Measurements from ENCODE around the gene PLXNA2.
A peak's percentile ranks its signal among the peaks of the same experiment; 100 is the strongest.

Gene PLXNA2

DNA sequence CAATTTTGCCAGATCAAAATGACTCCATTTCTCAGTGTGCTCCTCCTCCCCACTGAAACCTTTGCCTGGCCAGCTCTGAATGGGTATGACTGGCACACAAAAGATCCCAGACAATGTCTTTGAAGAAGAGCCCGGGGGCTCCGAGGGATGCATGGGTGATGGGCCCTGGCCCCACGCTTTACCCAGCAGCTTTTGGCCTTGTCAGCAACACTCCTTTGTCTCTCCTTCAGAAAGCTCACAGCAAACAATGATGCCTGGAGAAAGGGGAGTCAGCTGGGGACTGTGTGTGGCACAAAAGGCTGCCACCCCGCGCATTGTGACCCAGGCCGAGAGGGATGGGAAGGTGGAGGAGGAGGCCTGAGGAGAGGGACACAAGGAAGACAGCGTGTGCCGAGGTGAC, 45.9 kb downstream of the PLXNA2 start:
- Histone ChIP-seq H3K4me3 (ENCODE audit: low read length in 2 of 2) (no peak overlapping the region), H4K8ac (ENCODE audit: low read depth, low read length) (no peak overlapping the region), H3K4me2 (ENCODE audit: insufficient read depth, low read length, poor library complexity, severe bottlenecking) (no peak overlapping the region), H3K27ac (replicated peaks; ENCODE audit: low read length) (peak overlapping the region; percentile 35), H3K18ac (ENCODE audit: low read length) (no peak overlapping the region), H2BK15ac (ENCODE audit: low read length) (no peak overlapping the region), H2AK5ac (ENCODE audit: low read depth, low read length) (no peak overlapping the region), H3K4ac (ENCODE audit: low read length) (no peak overlapping the region), H3K23ac (ENCODE audit: low read depth, low read length, poor library complexity) (no peak overlapping the region), H3K14ac (ENCODE audit: low read length) (no peak overlapping the region), H2BK5ac (ENCODE audit: low read length) (no peak overlapping the region), H2BK120ac (ENCODE audit: low read depth, low read length) (no peak overlapping the region), H4K91ac (ENCODE audit: low read depth, low read length, poor library complexity) (no peak overlapping the region), H3K36me3 (replicated peaks in 1 of 2; ENCODE audit: control insufficient read depth in 2 of 2, insufficient read depth in 2 of 2, low read length in 2 of 2) (no peaks in the 10 kb centered on the region), H2AFZ (ENCODE audit: low read length) (peak overlapping the region; percentile 1), H3K27me3 (ENCODE audit: control insufficient read depth in 3 of 3, insufficient read depth in 3 of 3, low read depth in 1 of 3, low read length in 3 of 3) (no peaks in the 10 kb centered on the region), H3K79me1 (ENCODE audit: low read depth, low read length) (no peaks in the 10 kb centered on the region), H2BK12ac (ENCODE audit: low read length) (no peak overlapping the region), H3K9ac (ENCODE audit: low read depth, low read length, poor library complexity) (no peak overlapping the region), H3K9me3 (replicated peaks in 1 of 2; ENCODE audit: control insufficient read depth in 2 of 2, insufficient read depth in 1 of 2, low read depth in 1 of 2, low read length in 2 of 2) (no peaks in the 10 kb centered on the region), H3K4me1 (ENCODE audit: control insufficient read depth in 2 of 2, insufficient read depth in 1 of 2, low read depth in 1 of 2, low read length in 2 of 2) (peaks cover 19 to 29% of the 10 kb centered on the region in 2 donors)
- no CpG with 5 or more reads among the region's 8 CpGs for WGBS, 2 donors (ENCODE audit: extremely low coverage in 2 of 2, insufficient read length in 2 of 2, insufficient replicate concordance in 1 of 2)
- DNase-seq (ENCODE audit: low spot score), result peak; percentile 59

DNA sequence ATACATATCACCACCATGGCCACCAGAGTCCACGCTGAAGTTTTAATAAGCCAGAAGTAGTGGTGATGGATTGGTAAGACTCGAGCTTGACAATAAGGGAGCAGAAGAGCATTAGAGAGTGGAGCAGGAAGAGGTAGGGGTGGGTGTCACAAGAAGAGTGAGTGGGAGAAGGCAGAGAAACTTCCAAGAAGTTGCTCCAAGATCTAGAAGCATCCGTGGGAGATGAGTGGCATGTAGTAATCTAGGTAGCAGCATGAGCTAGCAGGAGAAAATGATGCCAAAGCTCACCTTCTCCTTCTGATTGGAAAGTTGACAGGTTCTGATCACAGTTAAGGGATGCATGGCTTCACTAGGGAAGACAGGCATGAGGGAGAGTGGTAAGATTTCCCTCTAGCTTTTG, 49.2 kb downstream of the PLXNA2 start:
- Histone ChIP-seq H3K9ac (ENCODE audit: low read depth, low read length, poor library complexity) (no peak overlapping the region), H3K27ac (replicated peaks; ENCODE audit: low read length) (no peak overlapping the region), H3K4me1 (ENCODE audit: control insufficient read depth in 2 of 2, insufficient read depth in 1 of 2, low read depth in 1 of 2, low read length in 2 of 2) (peaks cover 15 to 17% of the 10 kb centered on the region in 2 donors), H3K27me3 (ENCODE audit: control insufficient read depth in 3 of 3, insufficient read depth in 3 of 3, low read depth in 1 of 3, low read length in 3 of 3) (no peaks in the 10 kb centered on the region), H3K4me2 (ENCODE audit: insufficient read depth, low read length, poor library complexity, severe bottlenecking) (no peak overlapping the region), H3K14ac (ENCODE audit: low read length) (no peak overlapping the region), H3K79me1 (ENCODE audit: low read depth, low read length) (no peaks in the 10 kb centered on the region), H2AK5ac (ENCODE audit: low read depth, low read length) (no peak overlapping the region), H3K4me3 (ENCODE audit: low read length in 2 of 2) (no peak overlapping the region), H4K91ac (ENCODE audit: low read depth, low read length, poor library complexity) (no peak overlapping the region), H2BK5ac (ENCODE audit: low read length) (no peak overlapping the region), H3K18ac (ENCODE audit: low read length) (no peak overlapping the region), H2BK15ac (ENCODE audit: low read length) (no peak overlapping the region), H2BK120ac (ENCODE audit: low read depth, low read length) (no peak overlapping the region), H2BK12ac (ENCODE audit: low read length) (no peak overlapping the region), H3K36me3 (replicated peaks in 1 of 2; ENCODE audit: control insufficient read depth in 2 of 2, insufficient read depth in 2 of 2, low read length in 2 of 2) (no peaks in the 10 kb centered on the region), H3K9me3 (replicated peaks in 1 of 2; ENCODE audit: control insufficient read depth in 2 of 2, insufficient read depth in 1 of 2, low read depth in 1 of 2, low read length in 2 of 2) (no peaks in the 10 kb centered on the region), H2AFZ (ENCODE audit: low read length) (no peak overlapping the region), H4K8ac (ENCODE audit: low read depth, low read length) (no peak overlapping the region), H3K23ac (ENCODE audit: low read depth, low read length, poor library complexity) (no peak overlapping the region), H3K4ac (ENCODE audit: low read length) (no peak overlapping the region)
- WGBS, 2 donors (ENCODE audit: extremely low coverage in 2 of 2, insufficient read length in 2 of 2, insufficient replicate concordance in 1 of 2), result no CpG with 5 or more reads among the region's 3 CpGs
- DNase-seq (ENCODE audit: low spot score), result no peak

DNA sequence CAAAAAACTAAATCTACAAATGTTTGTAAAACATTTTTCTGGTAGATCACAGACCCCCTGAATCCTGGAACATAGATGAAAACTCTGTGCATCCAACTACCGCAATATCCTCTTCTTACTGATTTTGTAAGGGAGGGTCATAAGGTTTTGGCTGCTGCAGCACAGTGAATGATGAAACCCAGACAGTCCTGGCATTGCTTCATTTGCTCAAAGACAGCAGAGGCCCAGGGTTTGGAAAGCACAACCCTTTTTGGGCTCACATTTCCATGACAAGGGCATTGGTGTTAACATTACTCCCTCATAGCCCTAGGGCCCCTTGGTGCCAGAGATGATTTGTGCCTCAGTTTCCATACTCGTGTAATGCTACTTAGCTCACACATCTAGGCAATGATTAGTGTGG, 51.2 kb downstream of the PLXNA2 start:
- no peak overlapping the region for H4K8ac ChIP-seq (ENCODE audit: low read depth, low read length)
- H2BK120ac ChIP-seq (ENCODE audit: low read depth, low read length), result no peak overlapping the region
- no peak for DNase-seq (ENCODE audit: low spot score)
- H3K4me2 ChIP-seq (ENCODE audit: insufficient read depth, low read length, poor library complexity, severe bottlenecking), result no peak overlapping the region
- no peaks in the 10 kb centered on the region for H3K27me3 ChIP-seq (ENCODE audit: control insufficient read depth in 3 of 3, insufficient read depth in 3 of 3, low read depth in 1 of 3, low read length in 3 of 3)
- H3K4ac ChIP-seq (ENCODE audit: low read length), result no peak overlapping the region
- no peak overlapping the region for H3K9ac ChIP-seq (ENCODE audit: low read depth, low read length, poor library complexity)
- H3K18ac ChIP-seq (ENCODE audit: low read length), result no peak overlapping the region
- WGBS, 2 donors (ENCODE audit: extremely low coverage in 2 of 2, insufficient read length in 2 of 2, insufficient replicate concordance in 1 of 2), result no CpG with 5 or more reads among the region's 2 CpGs
- peaks cover 0 to 1% of the 10 kb centered on the region in 2 donors for H3K9me3 ChIP-seq (replicated peaks in 1 of 2; ENCODE audit: control insufficient read depth in 2 of 2, insufficient read depth in 1 of 2, low read depth in 1 of 2, low read length in 2 of 2)
- no peak overlapping the region for H2BK15ac ChIP-seq (ENCODE audit: low read length)
- no peak overlapping the region for H2AK5ac ChIP-seq (ENCODE audit: low read depth, low read length)
- H2BK12ac ChIP-seq (ENCODE audit: low read length), result no peak overlapping the region
- no peak overlapping the region for H2AFZ ChIP-seq (ENCODE audit: low read length)
- H3K27ac ChIP-seq (replicated peaks; ENCODE audit: low read length), result no peak overlapping the region
- no peaks in the 10 kb centered on the region for H3K79me1 ChIP-seq (ENCODE audit: low read depth, low read length)
- H3K4me1 ChIP-seq (ENCODE audit: control insufficient read depth in 2 of 2, insufficient read depth in 1 of 2, low read depth in 1 of 2, low read length in 2 of 2), result peaks cover 7 to 8% of the 10 kb centered on the region in 2 donors
- no peak overlapping the region for H3K4me3 ChIP-seq (ENCODE audit: low read length in 2 of 2)
- no peaks in the 10 kb centered on the region for H3K36me3 ChIP-seq (replicated peaks in 1 of 2; ENCODE audit: control insufficient read depth in 2 of 2, insufficient read depth in 2 of 2, low read length in 2 of 2)
- no peak overlapping the region for H3K14ac ChIP-seq (ENCODE audit: low read length)
- no peak overlapping the region for H3K23ac ChIP-seq (ENCODE audit: low read depth, low read length, poor library complexity)
- H4K91ac ChIP-seq (ENCODE audit: low read depth, low read length, poor library complexity), result no peak overlapping the region
- no peak overlapping the region for H2BK5ac ChIP-seq (ENCODE audit: low read length)

DNA sequence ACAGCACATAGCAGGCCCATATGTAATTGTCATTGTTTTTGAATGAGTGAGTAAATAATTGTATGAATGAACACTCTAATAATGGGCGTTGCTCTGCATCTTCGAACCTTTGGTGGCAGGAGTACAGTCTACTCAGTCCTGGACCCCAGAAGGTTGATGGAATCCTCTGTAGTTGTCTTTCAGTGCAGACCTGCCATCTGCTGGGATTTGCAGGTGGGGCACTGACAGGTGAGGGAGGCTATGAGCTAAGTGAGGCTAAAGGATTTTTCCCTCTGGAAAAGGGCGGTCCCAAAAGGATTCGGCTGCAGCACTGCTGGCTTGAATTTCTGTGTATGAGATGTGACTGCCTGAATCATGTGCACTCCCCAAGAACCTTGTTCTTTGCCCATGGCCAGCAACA, 53.4 kb downstream of the PLXNA2 start:
- WGBS, 2 donors (ENCODE audit: extremely low coverage in 2 of 2, insufficient read length in 2 of 2, insufficient replicate concordance in 1 of 2), result no CpG with 5 or more reads among the region's 4 CpGs
- H3K9ac ChIP-seq (ENCODE audit: low read depth, low read length, poor library complexity), result no peak overlapping the region
- no peak overlapping the region for H4K91ac ChIP-seq (ENCODE audit: low read depth, low read length, poor library complexity)
- H2BK120ac ChIP-seq (ENCODE audit: low read depth, low read length), result no peak overlapping the region
- no peak overlapping the region for H3K23ac ChIP-seq (ENCODE audit: low read depth, low read length, poor library complexity)
- H3K79me1 ChIP-seq (ENCODE audit: low read depth, low read length), result peaks cover 2% of the 10 kb centered on the region
- no peak overlapping the region for H2BK15ac ChIP-seq (ENCODE audit: low read length)
- H3K4me2 ChIP-seq (ENCODE audit: insufficient read depth, low read length, poor library complexity, severe bottlenecking), result no peak overlapping the region
- no peak overlapping the region for H3K27ac ChIP-seq (replicated peaks; ENCODE audit: low read length)
- H3K14ac ChIP-seq (ENCODE audit: low read length), result no peak overlapping the region
- no peak overlapping the region for H2BK5ac ChIP-seq (ENCODE audit: low read length)
- no peak overlapping the region for H2AK5ac ChIP-seq (ENCODE audit: low read depth, low read length)
- peaks cover 0 to 1% of the 10 kb centered on the region in 2 donors for H3K4me1 ChIP-seq (ENCODE audit: control insufficient read depth in 2 of 2, insufficient read depth in 1 of 2, low read depth in 1 of 2, low read length in 2 of 2)
- peaks cover 0 to 2% of the 10 kb centered on the region in 2 donors for H3K9me3 ChIP-seq (replicated peaks in 1 of 2; ENCODE audit: control insufficient read depth in 2 of 2, insufficient read depth in 1 of 2, low read depth in 1 of 2, low read length in 2 of 2)
- no peak overlapping the region for H3K4ac ChIP-seq (ENCODE audit: low read length)
- H3K4me3 ChIP-seq (ENCODE audit: low read length in 2 of 2), result no peak overlapping the region
- no peak overlapping the region for H4K8ac ChIP-seq (ENCODE audit: low read depth, low read length)
- DNase-seq (ENCODE audit: low spot score), result no peak
- no peak overlapping the region for H2BK12ac ChIP-seq (ENCODE audit: low read length)
- no peaks in the 10 kb centered on the region for H3K27me3 ChIP-seq (ENCODE audit: control insufficient read depth in 3 of 3, insufficient read depth in 3 of 3, low read depth in 1 of 3, low read length in 3 of 3)
- no peak overlapping the region for H2AFZ ChIP-seq (ENCODE audit: low read length)
- H3K36me3 ChIP-seq (replicated peaks in 1 of 2; ENCODE audit: control insufficient read depth in 2 of 2, insufficient read depth in 2 of 2, low read length in 2 of 2), result no peaks in the 10 kb centered on the region
- no peak overlapping the region for H3K18ac ChIP-seq (ENCODE audit: low read length)

Data from neuronal stem cell (in vitro differentiated cells).